PC-3 (cell line): ENCODE measurements around the gene ASTN2.

ENCODE experiments used
- CTCF ChIP-seq: fragments of 300-600 bp; sonication (generic); conservative IDR thresholded peaks from 2 replicates; pipeline ENCODE4 v1.5.1; 2017; ENCODE audit warnings: antibody characterized with exemption, low read depth, mild to moderate bottlenecking, low read length
- EZH2 ChIP-seq: fragments of 300-600 bp; sonication (generic); IDR thresholded peaks from one replicate; pipeline ENCODE4 v1.6.1; 2017; ENCODE audit warnings: antibody characterized with exemption, mild to moderate bottlenecking, low read length; ENCODE audit not compliant: unreplicated experiment

GRCh38 chr9:117153021-117153420, 261.8 kb downstream of the ASTN2 start:
- TF ChIP-seq CTCF (no peak), EZH2 (no peak)
